HG02970 (cell line): ENCODE data around the gene RAX2.

Experiments
- ATAC-seq: cut with Tn5 transposase; IDR thresholded peaks from one replicate; pipeline ENCODE4 v1.9.1; 2021; ENCODE audit warnings: mild to moderate bottlenecking, moderate library complexity, moderate number of reproducible peaks; ENCODE audit not compliant: unreplicated experiment, low FRiP score

RAX2 gene

GRCh38 chr19:3734310-3734600 is 37.8 kb downstream of the RAX2 start:
- no peak for ATAC-seq

GRCh38 chr19:3733549-3734309 is 38.3 kb downstream of the RAX2 start:
- ATAC-seq, result no peak

- ATAC-seq, result no peak
These were observed 39.9 kb downstream of the RAX2 start for GRCh38 chr19:3732108-3732507.

GRCh38 chr19:3730457-3730958 is 41.5 kb downstream of the RAX2 start:
- no peak for ATAC-seq

GRCh38 chr19:3725640-3726310 is 46.3 kb downstream of the RAX2 start:
- ATAC-seq, result no peak

GRCh38 chr19:3725121-3725520 is 46.9 kb downstream of the RAX2 start:
- no peak for ATAC-seq

GRCh38 chr19:3723883-3724282 is 48.1 kb downstream of the RAX2 start:
- ATAC-seq, result no peak

- no peak for ATAC-seq
These were observed 48.9 kb downstream of the RAX2 start for GRCh38 chr19:3723110-3723488.

GRCh38 chr19:3722443-3723109 is 49.5 kb downstream of the RAX2 start:
- no peak for ATAC-seq

GRCh38 chr19:3721887-3722442 is 50.1 kb downstream of the RAX2 start:
- ATAC-seq, result no peak

GRCh38 chr19:3721131-3721886 is 50.7 kb downstream of the RAX2 start:
- ATAC-seq, result no peak

GRCh38 chr19:3720349-3720917 is 51.6 kb downstream of the RAX2 start:
- no peak for ATAC-seq

GRCh38 chr19:3719868-3720267 is 52.2 kb downstream of the RAX2 start:
- ATAC-seq, result no peak
